Mucosa of descending colon (tissue), 3 donors: ENCODE data around the gene TUT4. TPM values are rescaled to one million over a fixed set of nuclear protein-coding genes. Genes with fewer than 3 reads are reported as not detected.

Source experiments
- ATAC-seq: fragments of 200-7000 bp; cut with Tn5 transposase; one replicate; pipeline ENCODE4 v1.9.1; 2020; ENCODE audit warnings: mild to moderate bottlenecking, moderate library complexity
- DNase-seq, 3 donors: peaks; one replicate each; pipeline ENCODE4 v3.0.0-alpha.2; 2020
- H3K36me3 ChIP-seq: fragments of 200-600 bp; one replicate; pipeline ENCODE4 v1.8.0; 2021; ENCODE audit warnings: low read depth, mild to moderate bottlenecking
- H3K4me1 ChIP-seq: fragments of 200-600 bp; one replicate; pipeline ENCODE4 v1.8.0; 2021; ENCODE audit warnings: low read depth, mild to moderate bottlenecking
- H3K4me3 ChIP-seq: fragments of 200-600 bp; one replicate; pipeline ENCODE4 v1.8.0; 2021; ENCODE audit warnings: mild to moderate bottlenecking
- H3K9me3 ChIP-seq: fragments of 200-600 bp; one replicate; pipeline ENCODE4 v1.8.0; 2021; ENCODE audit warnings: mild to moderate bottlenecking
- intact Hi-C, 2 donors: fragments of 100-400 bp; cut with DNase I in 1 of 2; cut with micrococcal nuclease in 1 of 2; formaldehyde crosslinking; loops; one replicate each; pipeline versions ENCODE4 v1.11.0 to v1.11.1; 2022; cut with DNase I, micrococcal nuclease
- total RNA-seq, 3 donors: library from RNA; stranded (reverse); fragmentation: NEBNext Ultra II Directional in 2 of 3; extraction: Animal tissue kit (Norgen Biotek cat#: 25700) in 2 of 3; gene quantifications; one replicate each; pipeline versions ENCODE4 v1.2.1 to v1.2.4, GENCODE V29; 2021 to 2023
- TF ChIP-seq, protein P1 (sequence below): fragments of 200-600 bp; IDR thresholded peaks from one replicate; pipeline ENCODE4 v1.8.0; 2022; ENCODE audit warnings: antibody characterized with exemption, mild to moderate bottlenecking
- donor health status: DM: no; HTN: no; CAD: no; lungs with moderate emphysema.
- donor health status: DM: no; HTN: no; CAD: no.
- donor health status: DM: no; HTN: yes; CAD: no.

TUT4 gene
- total RNA-seq, 3 donors from 2014 or later, result 17.9 to 51.7 (median 20.8) TPM

DNA sequence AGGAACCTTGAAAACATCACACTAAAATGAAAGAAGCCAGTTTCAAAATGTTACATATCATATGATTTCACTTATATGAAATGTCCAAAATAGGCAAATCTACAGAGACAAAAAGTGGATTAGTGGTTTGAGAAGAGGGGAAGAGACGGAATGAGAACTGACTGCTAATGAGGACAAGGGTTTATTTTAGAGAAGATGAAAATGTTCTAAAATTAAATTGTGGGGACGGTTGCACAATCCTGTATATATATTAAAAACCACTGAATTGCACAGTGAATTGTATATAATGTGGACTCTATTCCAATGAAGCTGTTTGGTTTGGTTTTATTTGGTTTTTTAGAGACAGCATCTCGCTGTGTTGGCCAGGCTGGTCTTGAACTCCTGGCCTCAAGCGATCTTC lies 112.9 kb downstream of the TUT4 start:
- ATAC-seq, result no peak
- H3K4me3 ChIP-seq, result no peak overlapping the region
- intact Hi-C loops, result no loop called here
- H3K4me1 ChIP-seq, result no peaks in the 10 kb centered on the region
- DNase-seq, result no peak
- TF ChIP-seq, protein P1, sequence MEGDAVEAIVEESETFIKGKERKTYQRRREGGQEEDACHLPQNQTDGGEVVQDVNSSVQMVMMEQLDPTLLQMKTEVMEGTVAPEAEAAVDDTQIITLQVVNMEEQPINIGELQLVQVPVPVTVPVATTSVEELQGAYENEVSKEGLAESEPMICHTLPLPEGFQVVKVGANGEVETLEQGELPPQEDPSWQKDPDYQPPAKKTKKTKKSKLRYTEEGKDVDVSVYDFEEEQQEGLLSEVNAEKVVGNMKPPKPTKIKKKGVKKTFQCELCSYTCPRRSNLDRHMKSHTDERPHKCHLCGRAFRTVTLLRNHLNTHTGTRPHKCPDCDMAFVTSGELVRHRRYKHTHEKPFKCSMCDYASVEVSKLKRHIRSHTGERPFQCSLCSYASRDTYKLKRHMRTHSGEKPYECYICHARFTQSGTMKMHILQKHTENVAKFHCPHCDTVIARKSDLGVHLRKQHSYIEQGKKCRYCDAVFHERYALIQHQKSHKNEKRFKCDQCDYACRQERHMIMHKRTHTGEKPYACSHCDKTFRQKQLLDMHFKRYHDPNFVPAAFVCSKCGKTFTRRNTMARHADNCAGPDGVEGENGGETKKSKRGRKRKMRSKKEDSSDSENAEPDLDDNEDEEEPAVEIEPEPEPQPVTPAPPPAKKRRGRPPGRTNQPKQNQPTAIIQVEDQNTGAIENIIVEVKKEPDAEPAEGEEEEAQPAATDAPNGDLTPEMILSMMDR, result no peak
- no peaks in the 10 kb centered on the region for H3K36me3 ChIP-seq
- no peaks in the 10 kb centered on the region for H3K9me3 ChIP-seq

DNA sequence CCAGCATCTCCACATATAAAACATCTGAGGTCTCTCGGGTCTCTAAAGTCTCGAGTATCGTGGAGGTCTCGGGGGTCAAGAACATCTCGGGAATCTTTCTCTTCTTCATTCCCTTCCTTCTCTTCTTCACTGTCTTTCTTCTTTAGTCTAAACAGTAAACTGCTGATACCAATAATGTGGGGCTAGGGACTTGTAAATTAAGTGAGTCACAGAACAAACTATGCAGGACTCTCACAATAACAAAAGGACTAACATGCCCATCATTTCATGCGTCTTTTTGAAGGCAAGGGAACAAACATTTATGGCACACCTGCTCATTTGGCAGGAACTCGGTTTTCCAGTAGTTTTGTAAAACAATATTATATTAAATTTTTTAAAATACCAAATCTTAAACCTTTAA lies 116.1 kb downstream of the TUT4 start:
- H3K4me3 ChIP-seq, result no peak overlapping the region
- TF ChIP-seq, protein P1, result no peak
- ATAC-seq (no peak), DNase-seq (no peak)
- no peaks in the 10 kb centered on the region for H3K9me3 ChIP-seq
- H3K4me1 ChIP-seq, result no peaks in the 10 kb centered on the region
- no peaks in the 10 kb centered on the region for H3K36me3 ChIP-seq
- intact Hi-C loops, result no loop called here

DNA sequence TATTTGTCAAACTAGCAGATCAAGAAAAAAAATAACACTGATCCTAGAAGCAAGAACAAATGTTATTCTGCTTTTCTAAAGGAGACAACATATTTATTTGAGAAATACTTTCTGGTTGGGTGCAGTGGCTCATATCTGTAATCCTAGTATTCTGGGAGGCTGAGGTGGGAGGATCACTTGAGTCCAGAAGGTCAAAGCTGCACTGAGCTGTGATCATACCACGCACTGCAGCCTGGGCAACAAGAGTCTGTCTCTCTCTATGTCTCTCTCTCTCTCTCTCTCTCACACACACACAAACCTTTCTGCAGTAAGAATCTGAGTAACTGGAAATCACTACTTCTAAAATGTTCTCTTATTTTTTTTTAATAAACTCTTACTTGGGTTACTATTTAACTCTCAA lies 117.2 kb downstream of the TUT4 start:
- intact Hi-C loops, result no loop called here
- no peaks in the 10 kb centered on the region for H3K4me1 ChIP-seq
- no peak for DNase-seq
- no peaks in the 10 kb centered on the region for H3K36me3 ChIP-seq
- no peak for ATAC-seq
- H3K9me3 ChIP-seq, result no peaks in the 10 kb centered on the region
- TF ChIP-seq, protein P1, result no peak
- H3K4me3 ChIP-seq, result no peak overlapping the region

DNA sequence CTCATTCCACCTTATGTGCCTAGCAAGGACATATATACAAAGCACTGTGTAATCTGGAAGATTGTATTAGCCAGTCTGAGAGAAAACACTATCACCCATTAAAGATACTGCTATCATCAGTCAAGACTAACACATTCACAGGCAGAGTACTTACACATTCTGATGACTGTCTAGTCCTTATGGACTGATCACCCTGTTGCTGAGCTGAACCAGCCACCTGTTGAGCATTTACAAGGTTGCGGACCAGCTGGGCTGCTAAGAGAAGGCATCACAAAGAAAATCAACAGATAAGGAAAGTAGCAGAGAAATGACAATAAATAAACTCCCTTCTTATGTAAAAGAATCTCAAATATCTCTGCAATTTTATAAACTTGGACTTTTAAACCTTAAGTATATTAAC lies 117.7 kb downstream of the TUT4 start:
- ATAC-seq, result no peak
- TF ChIP-seq, protein P1, result no peak

DNA sequence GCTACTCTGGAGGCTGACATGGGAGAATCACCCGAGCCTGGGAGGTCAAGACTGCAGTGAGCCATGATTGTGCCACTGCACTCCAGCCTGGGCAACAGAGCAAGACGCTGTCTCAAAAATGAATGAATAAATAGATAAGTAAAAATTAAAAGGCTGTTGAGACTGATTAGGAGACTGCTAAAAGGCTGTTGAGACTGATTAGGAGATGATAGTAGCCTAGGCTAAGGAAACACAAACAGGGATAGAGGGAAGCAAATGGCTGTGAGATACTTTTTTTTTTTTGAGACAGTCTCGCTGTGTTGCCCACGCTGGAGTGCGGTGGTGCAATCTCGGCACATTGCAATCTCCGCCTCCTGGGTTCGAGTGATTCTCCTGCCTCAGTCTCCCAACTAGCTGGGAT lies 120.1 kb downstream of the TUT4 start:
- ATAC-seq (no peak), DNase-seq (no peak)
- Histone ChIP-seq H3K4me3 (no peak overlapping the region), H3K4me1 (no peaks in the 10 kb centered on the region), H3K36me3 (no peaks in the 10 kb centered on the region), H3K9me3 (no peaks in the 10 kb centered on the region)
- TF ChIP-seq, protein P1, result no peak
- intact Hi-C loops, result no loop called here

More for the DNA sequence above, 117.7 kb downstream of the TUT4 start:
- Histone ChIP-seq H3K9me3 (no peaks in the 10 kb centered on the region), H3K36me3 (no peaks in the 10 kb centered on the region), H3K4me1 (no peaks in the 10 kb centered on the region), H3K4me3 (no peak overlapping the region)
- DNase-seq, result no peak
- intact Hi-C loops, result no loop called here

DNA sequence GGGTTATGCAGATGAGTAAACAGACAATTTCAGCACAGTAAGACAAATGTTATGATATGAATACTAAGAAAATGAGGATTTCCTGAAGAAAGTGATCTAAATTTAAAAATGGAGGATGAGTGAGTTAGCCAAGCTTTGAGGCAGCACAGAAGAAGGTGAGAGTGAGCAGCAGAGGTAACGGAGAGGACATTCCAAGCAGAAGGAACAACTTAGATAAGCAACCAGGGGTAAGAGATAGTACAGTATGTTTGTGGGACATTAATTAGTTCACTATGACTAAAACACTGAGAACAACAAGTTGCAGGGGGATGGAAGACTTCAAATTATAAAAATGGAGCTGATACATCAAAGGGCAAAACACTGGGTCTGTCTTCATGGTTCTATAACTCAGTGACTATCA lies 125.7 kb downstream of the TUT4 start:
- H3K4me1 ChIP-seq, result no peaks in the 10 kb centered on the region
- ATAC-seq, result no peak
- no peaks in the 10 kb centered on the region for H3K36me3 ChIP-seq
- TF ChIP-seq, protein P1, result no peak
- intact Hi-C loops, result no loop called here
- H3K4me3 ChIP-seq, result no peak overlapping the region
- H3K9me3 ChIP-seq, result no peaks in the 10 kb centered on the region
- DNase-seq, result no peak
